HCT116 (cell line): ENCODE measurements around the gene SUMO3. TPM values are rescaled to one million over a fixed set of nuclear protein-coding genes. Genes with fewer than 3 reads are reported as not detected.

ENCODE experiments used
- ATAC-seq: fragments of 200-7000 bp; cut with Tn5 transposase; 2 replicates; pipeline ENCODE4 v1.9.1; 2020; ENCODE audit warnings: mild to moderate bottlenecking, moderate library complexity
- BruUV-seq: library from RNA; stranded (reverse); fragments of 400-500 nt; replicated peaks from 2 replicates; lab custom pipeline; 2021; lab: Mats Ljungman, UMichigan
- CTCF ChIA-PET: fragments of 300-600 bp; sonication (Branson Sonifier 250); formaldehyde crosslinking; loops from one replicate; lab custom pipeline; 2021; ENCODE audit warnings: antibody characterized with exemption; lab: Charles Lee
- POLR2A ChIA-PET: fragments of 300-600, 350-600 bp; sonication (Branson Sonifier 250); formaldehyde crosslinking; loops from one replicate; lab custom pipeline; 2021; ENCODE audit warnings: antibody characterized with exemption; lab: Charles Lee
- RAD21 ChIA-PET, 2 experiments: fragments of 300-600 bp; sonication (Branson Sonifier 250); formaldehyde crosslinking; loops; one replicate each; lab custom pipeline; 2023; ENCODE audit warnings: low total read pairs in 2 of 2; ENCODE audit not compliant: uncharacterized antibody in 2 of 2, unreplicated experiment in 2 of 2, low non-redundant PET in 1 of 2; lab: Charles Lee
- DNase-seq: peaks from one replicate; pipeline ENCODE4 v3.0.0-alpha.2; 2010; ENCODE audit warnings: low read depth, low spot score
- H2AFZ ChIP-seq: fragments of 200-600 bp; shearing (Covaris generic), sonication (generic); 2 replicates; pipeline ENCODE4 v1.6.1; 2017; ENCODE audit warnings: low read depth, mixed run types, mixed read lengths, antibody characterized with exemption, low read length; ENCODE audit not compliant: poor library complexity, severe bottlenecking
- H3K27ac ChIP-seq: 2 replicates; pipeline ENCODE4 v1.5.1; 2012; ENCODE audit warnings: low read depth, low read length
- H3K27me3 ChIP-seq: fragments of 200-600 bp; sonication (generic); 2 replicates; pipeline ENCODE4 v1.6.1; 2016; ENCODE audit warnings: mixed run types, low read length, mixed read lengths; ENCODE audit not compliant: insufficient read depth
- H3K36me3 ChIP-seq, 2 experiments: fragments of 200-500 bp in 1 of 2; fragments of 200-600 bp in 1 of 2; sonication (Bioruptor generic) in 1 of 2; sonication (generic) in 1 of 2; 2 replicates each; pipeline versions ENCODE4 v1.5.1 to v1.6.1; 2014 to 2016; ENCODE audit warnings: low read length in 2 of 2, inconsistent platforms in 1 of 2, mixed read lengths in 1 of 2, mixed run types in 1 of 2; ENCODE audit not compliant: insufficient read depth in 2 of 2, control insufficient read depth in 1 of 2
- H3K4me1 ChIP-seq, 2 experiments: fragments of 200-600 bp in 1 of 2; sonication (generic) in 1 of 2; 2 replicates each; pipeline versions ENCODE4 v1.5.1 to v1.6.1; 2012 to 2017; ENCODE audit warnings: low read length in 2 of 2, inconsistent platforms in 1 of 2, mild to moderate bottlenecking in 1 of 2, mixed read lengths in 1 of 2, mixed run types in 1 of 2, moderate library complexity in 1 of 2; ENCODE audit not compliant: insufficient read depth in 2 of 2, control insufficient read depth in 1 of 2
- H3K4me2 ChIP-seq: fragments of 200-600 bp; sonication (generic); 2 replicates; pipeline ENCODE4 v1.6.1; 2017; ENCODE audit warnings: mixed run types, low read length, mixed read lengths
- H3K4me3 ChIP-seq, 2 experiments: fragments of 200-600 bp in 1 of 2; sonication (generic) in 1 of 2; replicated peaks in 1 of 2; 2 replicates each; pipeline ENCODE4 v1.5.1; 2011 to 2016; ENCODE audit warnings: low read length in 2 of 2, control low read depth in 1 of 2, low read depth in 1 of 2, mild to moderate bottlenecking in 1 of 2, mixed read lengths in 1 of 2, mixed run types in 1 of 2
- H3K79me2 ChIP-seq: fragments of 200-600 bp; sonication (generic); 2 replicates; pipeline ENCODE4 v1.6.1; 2017; ENCODE audit warnings: mild to moderate bottlenecking, mixed run types, low read length, moderate library complexity, mixed read lengths; ENCODE audit not compliant: insufficient read depth
- H3K9ac ChIP-seq: fragments of 200-600 bp; sonication (generic); 2 replicates; pipeline ENCODE4 v1.6.1; 2016; ENCODE audit warnings: low read length, mixed read lengths
- H3K9me2 ChIP-seq: fragments of 200-600 bp; sonication (generic), shearing (Covaris generic); 2 replicates; pipeline ENCODE4 v1.6.1; 2017; ENCODE audit warnings: mixed run types, mild to moderate bottlenecking, moderate library complexity; ENCODE audit not compliant: insufficient read depth
- H3K9me3 ChIP-seq, 2 experiments: fragments of 200-500 bp in 1 of 2; fragments of 200-600 bp in 1 of 2; sonication (Bioruptor generic) in 1 of 2; sonication (generic) in 1 of 2; 2 replicates each; pipeline ENCODE4 v1.6.1; 2014 to 2017; ENCODE audit warnings: low read length in 2 of 2, mixed read lengths in 2 of 2, inconsistent platforms in 1 of 2, low read depth in 1 of 2, mild to moderate bottlenecking in 1 of 2, mixed run types in 1 of 2, moderate library complexity in 1 of 2; ENCODE audit not compliant: control insufficient read depth in 1 of 2, insufficient read depth in 1 of 2
- H4K20me1 ChIP-seq: fragments of 200-600 bp; sonication (generic), shearing (Covaris generic); 2 replicates; pipeline ENCODE4 v1.6.1; 2017; ENCODE audit warnings: mixed run types, mild to moderate bottlenecking, moderate library complexity; ENCODE audit not compliant: insufficient read depth
- CBX3 ChIP-seq: IDR thresholded peaks from 2 replicates; pipeline ENCODE4 v1.6.1; 2012; ENCODE audit warnings: low read depth
- CEBPB ChIP-seq: IDR thresholded peaks from 2 replicates; pipeline ENCODE4 v1.6.1; 2012; ENCODE audit warnings: low read depth
- EGR1 ChIP-seq: IDR thresholded peaks from 2 replicates; pipeline ENCODE4 v1.6.1; 2012; ENCODE audit warnings: low read depth
- EZH2 ChIP-seq: fragments of 200-600 bp; sonication (generic); IDR thresholded peaks from 2 replicates; pipeline ENCODE4 v1.6.1; 2017; ENCODE audit warnings: antibody characterized with exemption, mixed run types
- EZH2phosphoT487 ChIP-seq: fragments of 200-600 bp; IDR thresholded peaks from 2 replicates; pipeline ENCODE4 v1.6.1; 2018; ENCODE audit warnings: antibody characterized with exemption, borderline replicate concordance
- FOSL1 ChIP-seq: IDR thresholded peaks from 2 replicates; pipeline ENCODE4 v1.6.1; 2012; ENCODE audit warnings: low read depth
- JUND ChIP-seq: IDR thresholded peaks from 2 replicates; pipeline ENCODE4 v1.6.1; 2012
- POLR2A ChIP-seq: IDR thresholded peaks from 2 replicates; pipeline ENCODE4 v1.7.0; 2011; ENCODE audit warnings: borderline replicate concordance; ENCODE audit not compliant: insufficient read depth, insufficient read length; ENCODE audit errors: extremely low read depth
- POLR2AphosphoS5 ChIP-seq: IDR thresholded peaks from 2 replicates; pipeline ENCODE4 v1.6.1; 2011; ENCODE audit warnings: mild to moderate bottlenecking, low read depth, low read length, moderate library complexity
- RAD21 ChIP-seq: IDR thresholded peaks from 2 replicates; pipeline ENCODE4 v1.6.1; 2012; ENCODE audit warnings: low read depth, mild to moderate bottlenecking
- REST ChIP-seq: IDR thresholded peaks from 2 replicates; pipeline ENCODE4 v1.6.1; 2012; ENCODE audit warnings: low read depth
- SIN3A ChIP-seq: IDR thresholded peaks from 2 replicates; pipeline ENCODE4 v1.6.1; 2012; ENCODE audit warnings: low read depth
- SP1 ChIP-seq: IDR thresholded peaks from 2 replicates; pipeline ENCODE4 v1.6.1; 2012; ENCODE audit warnings: low read depth
- SRF ChIP-seq: IDR thresholded peaks from 2 replicates; pipeline ENCODE4 v1.6.1; 2012; ENCODE audit warnings: low read depth
- TCF7L2 ChIP-seq: IDR thresholded peaks from 2 replicates; pipeline ENCODE4 v1.7.0; 2011; ENCODE audit warnings: borderline replicate concordance, inconsistent platforms; ENCODE audit not compliant: insufficient read depth, insufficient read length; ENCODE audit errors: extremely low read depth
- YY1 ChIP-seq: IDR thresholded peaks from 2 replicates; pipeline ENCODE4 v1.6.1; 2011; ENCODE audit warnings: low read length, low read depth, moderate library complexity, mild to moderate bottlenecking; ENCODE audit not compliant: insufficient replicate concordance; ENCODE audit errors: extremely low read depth
- ZFX ChIP-seq: fragments of 450-650 bp; IDR thresholded peaks from 2 replicates; pipeline ENCODE4 v1.6.1; 2017
- ZNF274 ChIP-seq: fragments of 200-500 bp; sonication (Bioruptor generic); IDR thresholded peaks from 2 replicates; pipeline ENCODE4 v1.6.1; 2014; ENCODE audit warnings: mild to moderate bottlenecking, low read depth, low read length, inconsistent platforms
- intact Hi-C: fragments of 100-400 bp; cut with micrococcal nuclease; formaldehyde crosslinking; loops from 2 replicates; pipeline ENCODE4 v1.10.0; 2022
- total RNA-seq: library from RNA; stranded (reverse); gene quantifications from one replicate; pipeline ENCODE4 v1.2.1, GENCODE V29; 2021; ENCODE audit not compliant: unreplicated experiment
- TF ChIP-seq, protein P1 (sequence below), 3 experiments: fragments of 200-600 bp in 1 of 3; sonication (generic) in 1 of 3; IDR thresholded peaks in 2 of 3; conservative IDR thresholded peaks in 1 of 3; 2 replicates each; pipeline ENCODE4 v1.5.1; 2012 to 2017; ENCODE audit warnings: low read depth in 2 of 3, low read length in 2 of 3, antibody characterized with exemption in 1 of 3, borderline replicate concordance in 1 of 3, control low read depth in 1 of 3, mild to moderate bottlenecking in 1 of 3, mixed read lengths in 1 of 3, mixed run types in 1 of 3, moderate library complexity in 1 of 3; ENCODE audit not compliant: insufficient read depth in 1 of 3
- TF ChIP-seq, protein P2 (sequence below): IDR thresholded peaks from 2 replicates; pipeline ENCODE4 v1.6.1; 2012

The SUMO3 gene
- total RNA-seq, 1 experiment from 2014 or later: 31.5 TPM

DNA sequence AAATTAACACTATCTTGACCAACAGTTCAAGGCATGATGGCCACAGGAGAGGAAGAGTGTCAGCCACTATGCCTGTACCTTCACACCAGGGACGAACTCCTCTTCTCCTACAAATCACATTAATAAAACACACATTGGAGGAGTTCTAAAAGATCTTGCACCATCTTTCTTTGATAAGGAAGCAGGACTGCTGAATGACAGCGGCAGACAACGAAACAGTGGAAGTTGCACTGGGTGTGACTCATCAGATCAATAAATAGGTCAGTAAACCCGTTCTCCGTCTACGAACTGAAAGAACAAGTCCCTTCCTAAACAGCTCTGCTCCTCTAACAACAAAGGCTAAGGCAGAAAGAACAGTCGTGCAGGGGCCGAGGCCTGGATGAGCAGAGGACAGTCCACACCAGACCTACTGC, 39.4 kb downstream of the SUMO3 start:
- intact Hi-C loops: loop anchor here (5.0 kb wide), 1 partner anchor 89 kb away; no protein-coding TSS in a partner anchor
- Histone ChIP-seq H4K20me1 (peaks cover 11% of the 10 kb centered on the region; the same call in 1 of the 2 replicates), H3K4me1 (peaks cover 23 to 27% of the 10 kb centered on the region in 2 experiments), H3K4me3 (no peak overlapping the region), H3K27me3 (no peaks in the 10 kb centered on the region), H3K36me3 (peaks cover 28 to 34% of the 10 kb centered on the region in 2 experiments), H3K9me2 (no peaks in the 10 kb centered on the region), H3K79me2 (peaks cover 96% of the 10 kb centered on the region), H3K9me3 (no peaks in the 10 kb centered on the region), H3K27ac (peak overlapping the region; percentile 28; the same call in 1 of the 2 replicates), H3K4me2 (peak overlapping the region; percentile 47), H3K9ac (no peak overlapping the region), H2AFZ (no peak overlapping the region)
- ChIA-PET RAD21 (no interaction called here), POLR2A (no interaction called here), CTCF (interaction anchor here (1.1 to 1.6 kb wide), 2 partner anchors 23 to 268 kb away, joined by 3 to 7 read pairs; partner anchors contain the start of gene UBE2G2)
- ATAC-seq (peak; percentile 78; the same call in 1 of the 2 replicates), DNase-seq (peak; percentile 64)
- no TSS peak for BruUV-seq
- 0 out of 2 replicates have a peak, but pooled peaks have one; percentile 2 for TF ChIP-seq RAD21
- no peak for TF ChIP-seq YY1
- TF ChIP-seq POLR2AphosphoS5: no peak
- TF ChIP-seq EZH2phosphoT487: no peak
- TF ChIP-seq CBX3: peak; percentile 33; the same call in 1 of the 2 replicates
- no peak for TF ChIP-seq SIN3A
- TF ChIP-seq SP1: peak; percentile 48
- peak; percentile 80 for TF ChIP-seq FOSL1
- no peak for TF ChIP-seq ZNF274
- no peak for TF ChIP-seq SRF
- TF ChIP-seq REST: no peak
- no peak for TF ChIP-seq EZH2
- TF ChIP-seq, protein P1, sequence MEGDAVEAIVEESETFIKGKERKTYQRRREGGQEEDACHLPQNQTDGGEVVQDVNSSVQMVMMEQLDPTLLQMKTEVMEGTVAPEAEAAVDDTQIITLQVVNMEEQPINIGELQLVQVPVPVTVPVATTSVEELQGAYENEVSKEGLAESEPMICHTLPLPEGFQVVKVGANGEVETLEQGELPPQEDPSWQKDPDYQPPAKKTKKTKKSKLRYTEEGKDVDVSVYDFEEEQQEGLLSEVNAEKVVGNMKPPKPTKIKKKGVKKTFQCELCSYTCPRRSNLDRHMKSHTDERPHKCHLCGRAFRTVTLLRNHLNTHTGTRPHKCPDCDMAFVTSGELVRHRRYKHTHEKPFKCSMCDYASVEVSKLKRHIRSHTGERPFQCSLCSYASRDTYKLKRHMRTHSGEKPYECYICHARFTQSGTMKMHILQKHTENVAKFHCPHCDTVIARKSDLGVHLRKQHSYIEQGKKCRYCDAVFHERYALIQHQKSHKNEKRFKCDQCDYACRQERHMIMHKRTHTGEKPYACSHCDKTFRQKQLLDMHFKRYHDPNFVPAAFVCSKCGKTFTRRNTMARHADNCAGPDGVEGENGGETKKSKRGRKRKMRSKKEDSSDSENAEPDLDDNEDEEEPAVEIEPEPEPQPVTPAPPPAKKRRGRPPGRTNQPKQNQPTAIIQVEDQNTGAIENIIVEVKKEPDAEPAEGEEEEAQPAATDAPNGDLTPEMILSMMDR (IDR thresholded peaks at IDR 0.05 in 2 of 3, conservative IDR thresholded peaks at IDR 0.05 in 1 of 3; ENCODE audit: borderline replicate concordance in 1 of 3, insufficient read depth in 1 of 3, low read depth in 2 of 3, low read length in 2 of 3): no peak
- no peak for TF ChIP-seq EGR1
- TF ChIP-seq, protein P2, sequence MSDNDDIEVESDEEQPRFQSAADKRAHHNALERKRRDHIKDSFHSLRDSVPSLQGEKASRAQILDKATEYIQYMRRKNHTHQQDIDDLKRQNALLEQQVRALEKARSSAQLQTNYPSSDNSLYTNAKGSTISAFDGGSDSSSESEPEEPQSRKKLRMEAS: peak; percentile 6; the same call in 1 of the 2 replicates
- TF ChIP-seq CEBPB: peak; percentile 6; the same call in 1 of the 2 replicates
- no peak for TF ChIP-seq POLR2A
- peak; percentile 70 for TF ChIP-seq JUND
- TF ChIP-seq TCF7L2: no peak
- no peak for TF ChIP-seq ZFX
